HG02938 (cell line): ENCODE measurements around the gene ARHGEF5.

Source experiments
- ATAC-seq: cut with Tn5 transposase; IDR thresholded peaks from one replicate; pipeline ENCODE4 v1.9.1; 2021; ENCODE audit warnings: mild to moderate bottlenecking, moderate library complexity; ENCODE audit not compliant: unreplicated experiment

Gene ARHGEF5

DNA sequence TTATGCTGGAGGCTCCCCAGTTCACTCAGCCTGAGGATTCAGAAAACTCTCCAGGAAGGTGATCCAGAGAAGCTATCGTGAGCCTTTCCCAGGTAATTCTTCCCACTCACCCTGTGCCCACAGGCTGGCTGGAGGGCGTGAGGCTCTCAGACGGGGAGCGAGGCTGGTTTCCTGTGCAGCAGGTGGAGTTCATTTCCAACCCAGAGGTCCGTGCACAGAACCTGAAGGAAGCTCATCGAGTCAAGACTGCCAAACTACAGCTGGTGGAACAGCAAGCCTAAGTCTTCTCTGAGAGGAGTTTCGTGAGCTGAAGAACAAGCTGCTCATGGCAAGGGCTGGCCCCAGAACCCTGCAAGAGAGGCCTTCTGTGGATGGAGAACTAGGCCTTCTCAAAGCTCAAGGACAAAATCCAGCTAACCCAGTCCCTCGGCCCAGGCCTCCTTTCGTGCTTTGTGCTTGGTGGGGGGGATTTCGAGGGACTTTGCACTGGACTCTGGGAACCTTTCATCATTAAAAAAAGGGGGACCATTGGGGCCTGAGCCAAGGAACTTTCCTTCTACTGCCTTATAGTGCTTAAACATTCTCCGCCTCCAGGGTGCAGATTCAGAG lies 24.7 kb downstream of the ARHGEF5 start:
- no peak for ATAC-seq

DNA sequence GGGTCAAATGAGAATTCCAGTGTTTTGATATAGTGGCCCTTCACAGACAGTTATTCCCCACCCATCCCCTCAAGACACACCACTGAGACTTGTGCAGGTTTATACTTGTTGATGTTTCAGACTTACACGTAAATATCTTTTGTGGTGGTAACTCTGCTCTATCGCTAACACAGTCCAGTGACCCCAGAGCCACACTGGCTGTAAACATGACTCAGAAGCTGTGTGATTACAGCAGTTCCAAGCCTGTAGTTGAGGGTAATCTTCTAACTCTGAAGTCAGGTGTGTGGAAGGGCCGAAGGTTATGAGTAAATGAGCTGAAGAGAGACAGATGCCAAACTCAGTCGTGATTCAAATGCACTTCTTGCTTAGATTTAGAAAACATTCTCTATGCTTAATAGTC lies 28.9 kb downstream of the ARHGEF5 start:
- ATAC-seq, result peak; percentile 86

DNA sequence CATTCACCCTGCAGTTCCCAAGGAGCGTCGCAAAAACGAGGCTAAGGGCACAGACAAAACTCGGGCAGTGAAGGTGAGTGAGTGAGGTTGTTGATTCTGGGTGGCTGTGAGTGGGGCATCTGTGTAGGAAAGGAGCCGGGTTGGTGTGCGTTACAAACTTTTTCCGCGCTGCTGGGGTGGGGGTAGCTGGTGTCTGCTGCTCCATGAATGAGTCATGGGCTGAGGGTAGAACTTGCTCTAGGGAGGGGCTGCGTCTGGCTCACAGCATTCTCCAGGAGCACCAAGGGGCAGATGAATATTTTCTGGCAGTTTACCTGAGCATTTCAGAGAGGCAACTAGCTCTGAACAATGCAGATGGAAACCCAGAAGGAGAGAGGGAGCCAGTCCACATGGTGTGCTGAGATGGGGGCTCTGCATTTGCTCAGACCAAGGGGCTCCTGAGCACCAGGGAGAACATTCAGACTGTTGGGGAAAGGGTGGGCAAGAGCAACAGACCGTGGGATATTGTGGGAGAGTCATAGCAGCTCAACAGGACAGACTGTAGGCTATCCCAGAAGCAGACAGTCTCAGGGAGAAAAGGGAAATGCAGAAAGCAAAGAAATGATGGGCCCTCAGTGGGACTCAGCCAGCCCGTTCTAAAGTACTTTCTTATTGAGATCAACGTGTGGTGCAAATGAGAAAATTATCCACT lies 29.5 kb downstream of the ARHGEF5 start:
- no peak for ATAC-seq

DNA sequence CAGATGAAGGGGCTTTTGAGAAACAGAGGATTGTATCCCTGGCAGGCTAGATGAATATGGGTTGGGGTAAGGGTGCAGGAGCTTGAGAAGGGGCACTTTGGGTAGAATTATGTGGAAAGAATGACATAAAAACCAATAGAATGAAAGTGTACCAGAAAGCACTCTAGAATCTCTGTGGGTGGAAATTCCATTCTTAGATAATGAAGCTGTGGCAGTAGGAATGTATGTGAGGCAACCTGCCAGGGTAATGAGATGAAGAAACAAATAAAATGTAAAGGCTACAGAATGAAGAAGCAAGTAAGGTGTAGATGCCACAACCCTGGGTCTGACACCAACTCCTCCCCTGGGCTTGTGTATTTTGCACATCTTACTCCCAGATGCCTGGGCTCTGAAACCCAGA lies 31.5 kb downstream of the ARHGEF5 start:
- no peak for ATAC-seq

DNA sequence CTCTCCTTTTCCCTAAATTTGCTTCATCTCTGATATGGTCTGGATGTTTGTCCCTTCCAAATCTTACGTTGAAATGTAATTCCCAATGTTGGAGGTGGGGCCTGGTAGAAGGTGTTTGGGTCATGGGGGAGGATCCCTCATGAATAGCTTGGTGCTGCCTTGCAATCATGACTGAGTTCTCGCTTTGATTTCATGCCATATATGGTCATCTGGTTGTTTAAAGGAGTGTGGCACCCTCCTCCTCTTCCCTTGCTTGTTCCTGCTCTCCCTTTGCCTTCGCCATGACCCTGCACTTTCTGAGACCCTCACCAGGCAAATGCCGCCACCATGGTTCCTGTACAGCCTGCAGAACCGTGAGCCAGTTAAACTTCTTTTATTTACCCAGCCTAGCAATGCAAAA lies 33.7 kb downstream of the ARHGEF5 start:
- no peak for ATAC-seq

DNA sequence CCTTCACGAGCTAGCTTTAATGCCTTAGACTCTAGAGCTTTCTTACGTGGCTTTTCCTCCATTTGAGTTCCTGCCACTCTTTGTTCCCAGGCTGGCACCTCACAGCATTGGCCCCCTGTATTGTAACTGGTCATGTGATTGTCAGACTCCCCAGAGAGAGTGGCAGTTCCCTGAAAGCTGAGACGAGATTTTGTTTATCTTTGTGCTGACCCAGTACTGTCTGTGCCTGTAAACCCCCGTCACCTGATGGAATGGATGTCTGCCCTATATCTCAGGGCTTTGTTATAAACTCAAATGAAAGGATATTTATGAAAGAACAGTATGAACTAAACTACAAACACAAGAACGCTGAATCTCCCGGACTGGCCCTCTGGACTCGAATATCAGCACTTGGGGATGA lies 35.3 kb downstream of the ARHGEF5 start:
- no peak for ATAC-seq

DNA sequence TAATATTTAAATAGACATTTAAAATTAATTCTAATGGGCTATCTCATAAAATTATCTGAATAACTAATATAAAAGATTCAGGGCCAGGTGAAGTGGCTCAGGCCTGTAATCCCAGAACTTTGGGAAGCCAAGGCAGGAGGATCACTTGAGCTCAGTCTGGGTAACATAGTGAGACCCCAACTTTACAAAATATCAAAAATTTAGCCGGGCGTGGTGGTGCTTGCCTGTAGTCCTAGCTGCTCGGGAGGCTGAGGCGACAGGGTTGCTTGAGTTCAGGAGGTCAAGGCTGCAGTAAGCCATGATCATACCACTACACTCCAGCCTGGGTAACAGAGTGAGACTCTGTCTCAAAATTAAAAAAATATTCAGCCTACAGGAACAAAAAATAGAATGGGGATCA lies 35.8 kb downstream of the ARHGEF5 start:
- no peak for ATAC-seq

DNA sequence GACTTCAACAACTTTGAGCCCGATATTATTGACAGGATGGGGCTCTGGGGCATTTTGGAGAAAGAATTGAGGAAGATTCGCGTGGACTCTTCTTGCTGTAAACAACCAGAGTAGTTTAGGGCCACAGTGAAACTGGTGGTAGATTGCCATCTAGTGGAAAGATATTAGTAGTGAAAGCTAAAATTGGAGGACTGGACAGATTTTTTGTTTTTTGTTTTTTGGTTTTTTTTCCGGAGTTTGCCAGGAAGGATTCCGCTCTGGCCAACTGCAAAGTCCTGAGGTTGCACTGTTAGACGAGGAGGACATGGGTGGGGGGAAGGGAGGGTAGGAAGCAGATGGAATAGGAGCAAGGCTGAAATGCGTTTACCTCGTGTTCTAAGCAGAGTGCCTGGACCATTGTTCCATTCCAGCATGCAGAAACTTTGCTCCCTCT lies 36.6 kb downstream of the ARHGEF5 start:
- peak; percentile 89 for ATAC-seq

DNA sequence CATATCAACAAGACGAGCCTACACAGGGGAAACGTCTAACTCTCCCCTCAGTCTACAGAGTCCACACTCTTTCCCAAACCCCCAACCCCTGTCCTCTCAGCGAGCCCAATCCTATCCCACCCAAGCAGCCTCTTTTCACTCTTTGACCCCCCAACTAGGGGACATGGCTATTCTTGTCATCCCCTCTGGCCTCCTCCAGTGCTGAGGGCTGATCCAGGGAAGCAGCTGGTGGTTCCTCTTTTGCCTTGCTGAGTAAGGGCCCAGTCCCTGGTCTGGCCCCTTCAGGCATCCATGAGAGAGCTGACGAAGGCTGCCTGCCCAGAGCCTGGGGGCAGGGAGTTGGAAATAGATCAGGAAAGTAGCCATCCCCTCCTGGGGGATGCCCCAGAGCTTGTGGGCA lies 41.9 kb downstream of the ARHGEF5 start:
- ATAC-seq, result no peak

DNA sequence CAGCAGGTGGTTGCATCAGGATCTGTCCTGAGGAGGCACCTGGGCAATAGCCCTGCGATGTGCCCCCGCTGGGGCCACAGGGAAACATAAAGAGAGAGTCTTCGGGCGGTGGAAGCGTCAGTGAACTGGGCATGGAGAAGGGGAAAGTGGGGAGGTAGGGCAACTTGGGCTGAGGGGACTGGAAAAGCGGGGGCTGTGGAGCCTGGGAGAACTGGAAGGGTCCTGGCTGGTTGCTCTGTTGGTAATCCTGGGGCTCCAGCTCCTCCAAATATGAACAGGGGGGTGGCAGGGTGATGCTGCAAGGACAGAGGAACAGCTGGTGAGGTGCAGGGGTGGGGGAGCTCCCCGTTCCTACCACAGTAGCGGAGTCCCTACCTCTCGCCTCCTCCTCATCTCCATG lies 43.1 kb downstream of the ARHGEF5 start:
- ATAC-seq, result no peak

DNA sequence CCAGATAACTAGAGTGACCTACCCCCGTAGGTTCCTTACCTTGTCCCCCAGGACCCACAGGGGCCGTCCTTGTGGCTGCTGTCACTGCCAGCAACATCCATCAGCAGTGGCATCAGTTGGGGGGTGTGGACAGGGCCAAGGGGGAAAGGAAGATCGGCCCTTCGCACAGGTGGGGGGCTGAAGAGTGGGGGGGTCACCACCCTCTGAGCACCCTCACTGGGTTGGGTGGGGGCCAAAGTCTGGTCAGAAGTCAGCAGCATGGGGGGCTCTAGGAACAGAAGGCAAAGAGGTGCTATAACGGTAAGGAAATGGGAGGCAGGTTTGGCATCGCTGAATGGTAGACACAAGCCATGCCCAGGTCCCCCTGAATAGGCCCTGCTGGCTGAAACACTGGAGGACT lies 43.7 kb downstream of the ARHGEF5 start:
- ATAC-seq, result no peak

DNA sequence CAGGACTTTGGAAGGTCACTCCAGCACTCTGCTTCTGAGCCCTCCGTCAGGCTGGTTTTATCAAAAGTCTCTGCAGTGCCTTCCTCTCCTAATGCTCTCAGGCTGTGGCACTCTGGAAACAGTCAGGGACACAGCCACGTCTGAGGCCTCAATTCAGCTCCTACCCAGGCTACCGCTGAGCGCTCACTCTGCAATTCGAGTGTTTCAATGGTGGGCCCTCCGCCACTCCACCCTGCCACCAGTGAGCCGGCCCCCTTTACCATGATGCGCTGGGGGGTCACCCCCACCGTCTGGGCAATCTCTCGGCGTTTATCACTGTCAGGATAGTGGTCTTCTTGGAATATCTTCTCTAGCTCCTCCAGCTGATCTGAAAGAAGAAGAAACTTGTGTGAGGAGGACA lies 44.7 kb downstream of the ARHGEF5 start:
- no peak for ATAC-seq

DNA sequence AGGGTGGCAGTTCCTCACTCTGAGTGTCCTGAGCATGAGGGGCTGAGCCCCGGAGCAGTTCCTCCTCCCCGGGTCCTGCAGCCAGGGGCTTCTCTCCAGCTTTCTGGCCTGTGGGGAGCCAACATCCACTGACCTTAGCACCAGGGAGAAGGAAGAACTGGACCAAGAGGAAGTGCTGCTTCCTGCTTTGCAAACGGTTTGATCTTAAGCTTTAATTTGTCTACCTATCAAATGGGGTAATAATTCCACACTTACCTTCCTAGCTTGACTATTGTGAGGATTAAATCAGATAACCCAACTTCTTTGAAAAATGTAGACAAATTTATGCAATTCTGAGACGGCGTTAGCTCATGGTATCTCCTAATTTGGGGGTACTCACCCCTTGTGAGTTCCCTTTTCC lies 46.3 kb downstream of the ARHGEF5 start:
- ATAC-seq, result no peak

DNA sequence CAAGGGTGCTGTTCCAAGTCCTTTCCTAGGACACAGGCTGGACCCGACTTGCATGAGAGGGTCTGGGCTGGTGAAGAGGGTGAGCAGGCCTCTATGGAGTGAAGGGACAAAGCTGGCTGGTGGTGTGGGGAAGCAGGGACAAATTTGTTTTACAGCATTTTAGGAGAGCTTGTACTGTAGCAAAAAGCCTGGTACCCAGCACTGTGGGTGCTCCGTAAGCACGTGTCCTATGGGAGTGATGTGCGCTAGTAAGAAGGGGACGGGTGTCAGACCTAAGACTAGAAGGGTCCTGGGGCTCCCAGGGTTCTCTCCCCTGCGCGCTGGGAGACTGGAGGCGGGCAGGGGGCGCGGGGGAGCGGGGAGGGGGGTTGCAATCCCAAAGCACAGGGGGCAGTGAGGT lies 47.9 kb downstream of the ARHGEF5 start:
- no peak for ATAC-seq

DNA sequence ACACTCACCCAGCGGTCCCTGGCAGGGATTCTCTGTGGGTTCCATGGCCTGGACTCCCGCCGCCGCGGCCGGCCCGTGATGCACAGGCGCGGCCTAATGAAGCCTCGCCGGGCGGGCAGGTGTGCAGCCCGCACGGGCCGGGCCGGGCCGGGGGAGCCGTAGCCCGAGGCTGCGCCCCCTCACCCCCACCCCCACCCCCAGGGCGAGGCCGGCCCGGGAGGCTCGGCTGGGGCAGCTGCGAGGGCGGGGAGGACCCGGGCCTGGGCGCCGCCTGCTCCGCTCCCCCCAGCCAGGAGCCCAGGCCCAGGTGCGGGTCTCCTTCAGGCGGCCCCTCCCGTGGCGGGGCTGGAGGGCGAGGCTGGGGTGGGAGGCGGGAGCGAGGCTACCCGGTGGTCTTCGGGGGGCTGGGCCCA lies 48.5 kb downstream of the ARHGEF5 start, which contains the start of gene NOBOX:
Gene NOBOX (minus strand): TSS at position 45 of the 413 bp plus-strand sequence.
- ATAC-seq, result no peak

DNA sequence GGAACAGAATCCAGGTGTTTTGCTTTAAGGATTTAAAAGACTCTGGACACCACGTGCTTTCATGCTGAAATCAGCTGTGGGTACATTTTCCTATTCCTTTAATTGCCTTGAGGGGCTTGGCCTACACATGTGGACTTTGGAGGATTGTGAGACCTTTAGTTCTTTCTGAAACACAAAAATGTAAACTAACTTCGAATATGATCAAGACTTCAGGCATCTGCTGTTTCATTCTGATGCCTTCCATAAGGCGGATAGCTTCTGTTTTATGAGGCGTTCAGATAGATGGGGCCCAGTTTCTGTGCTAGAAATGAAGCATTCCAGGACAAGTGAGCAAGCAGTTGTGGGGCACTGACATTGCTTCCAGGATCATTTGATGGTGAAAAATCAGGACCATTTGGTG lies 49.7 kb downstream of the ARHGEF5 start:
- ATAC-seq, result no peak

DNA sequence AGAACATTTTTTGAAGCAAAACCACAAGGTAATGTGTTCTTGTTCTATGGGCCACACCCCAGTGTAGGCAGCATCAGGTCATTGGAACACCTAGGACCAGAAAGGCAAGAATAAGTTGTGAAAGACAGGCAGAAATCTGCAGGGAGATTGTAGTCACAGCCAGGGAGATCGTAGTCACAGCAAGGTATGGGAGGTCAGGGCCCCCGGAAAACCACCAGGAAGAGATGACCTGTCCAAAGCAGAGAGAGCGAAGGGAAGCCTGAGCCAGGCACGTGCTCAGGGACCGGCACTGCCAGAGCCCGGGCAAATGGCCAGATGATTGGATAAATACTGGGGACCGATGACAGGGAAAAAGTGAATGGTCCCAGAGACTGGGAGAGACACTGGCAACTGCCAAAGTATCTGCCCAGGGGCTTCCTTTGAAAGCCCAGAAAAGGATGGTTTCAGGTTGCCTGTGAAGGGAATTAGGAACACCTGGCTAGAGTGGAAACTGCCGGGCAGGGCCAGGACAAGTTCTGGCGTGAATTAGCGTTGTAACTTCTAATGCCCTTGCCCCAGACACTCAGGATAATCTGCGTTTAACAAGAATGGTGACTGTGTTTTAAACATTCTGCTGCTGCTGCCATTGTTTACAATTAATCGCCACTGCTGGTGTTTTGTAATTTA lies 52.2 kb downstream of the ARHGEF5 start:
- no peak for ATAC-seq

DNA sequence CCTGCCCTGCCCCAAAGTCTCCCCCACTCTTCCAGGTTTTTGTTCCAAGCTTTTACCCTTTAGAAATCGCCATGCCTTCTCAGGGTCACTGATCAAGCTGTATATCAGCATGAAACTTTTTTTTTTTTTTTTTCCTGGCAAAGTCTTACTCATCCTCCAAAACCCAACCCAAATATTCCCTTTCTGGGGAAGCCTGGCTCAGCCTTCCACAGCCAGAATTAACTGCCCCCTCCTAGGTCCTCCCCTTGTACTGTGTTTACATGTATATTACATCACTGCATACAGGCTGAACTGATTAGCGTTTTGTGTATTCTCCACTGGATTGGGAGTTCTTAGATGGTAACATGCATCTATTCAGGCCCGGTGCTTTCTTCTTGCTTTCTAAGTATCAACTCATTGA lies 52.9 kb downstream of the ARHGEF5 start:
- no peak for ATAC-seq

DNA sequence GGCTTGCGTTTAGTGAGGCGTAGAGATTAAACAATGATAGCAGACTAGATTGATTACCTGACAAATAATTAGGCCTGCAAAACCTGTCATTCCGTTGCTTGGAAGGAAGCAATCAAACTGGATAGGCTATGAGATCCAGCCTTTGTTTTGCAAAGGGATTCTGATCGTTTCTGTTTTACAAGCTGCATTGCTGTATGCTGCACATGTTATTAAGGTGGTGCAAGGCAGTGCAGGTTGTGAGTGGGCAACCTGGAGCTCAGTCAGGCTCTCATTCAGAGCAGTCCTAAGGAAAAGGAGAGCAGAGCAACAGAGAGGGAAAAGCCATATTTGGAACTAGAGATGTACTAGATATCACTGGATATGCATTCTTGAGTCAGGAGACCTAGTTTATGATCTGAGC lies 55.2 kb downstream of the ARHGEF5 start:
- no peak for ATAC-seq

DNA sequence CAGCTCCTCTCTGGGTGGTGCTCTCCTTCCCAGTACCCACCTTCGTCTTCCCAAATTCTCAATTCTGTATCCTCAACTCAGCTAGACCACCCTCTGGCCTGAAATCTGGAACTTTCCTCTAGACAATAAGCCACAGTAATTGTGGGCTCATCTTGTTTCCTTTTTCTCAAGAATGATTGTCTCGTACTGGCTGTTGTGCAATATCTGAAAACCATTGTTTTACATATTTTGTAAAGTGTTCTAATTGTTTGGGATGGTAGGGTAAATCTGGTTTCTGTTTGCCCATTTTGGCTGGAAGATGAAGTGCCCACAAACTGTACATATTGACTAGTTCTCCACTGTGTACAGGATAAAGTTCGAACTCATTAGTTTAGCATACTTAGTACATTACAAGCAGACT lies 59.6 kb downstream of the ARHGEF5 start:
- ATAC-seq, result no peak

DNA sequence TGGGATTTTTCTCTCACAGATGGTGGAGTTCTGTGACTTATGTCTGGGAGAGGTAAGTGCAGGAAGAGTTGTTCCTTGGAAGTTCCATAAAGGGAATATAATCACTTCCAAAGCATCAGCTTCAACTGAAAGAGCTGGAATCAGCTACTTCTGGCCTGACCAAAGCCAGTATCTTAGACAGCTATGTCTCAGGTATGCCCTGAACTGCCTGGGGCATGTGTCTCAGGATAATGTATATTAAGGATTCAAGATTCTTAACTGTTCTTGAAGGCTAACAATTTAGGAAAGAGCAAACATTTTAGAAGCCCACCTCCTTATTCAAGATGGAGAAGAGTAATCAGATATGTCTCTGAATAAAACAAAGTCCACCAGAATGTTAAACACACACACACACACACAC lies 60.7 kb downstream of the ARHGEF5 start:
- ATAC-seq, result no peak

DNA sequence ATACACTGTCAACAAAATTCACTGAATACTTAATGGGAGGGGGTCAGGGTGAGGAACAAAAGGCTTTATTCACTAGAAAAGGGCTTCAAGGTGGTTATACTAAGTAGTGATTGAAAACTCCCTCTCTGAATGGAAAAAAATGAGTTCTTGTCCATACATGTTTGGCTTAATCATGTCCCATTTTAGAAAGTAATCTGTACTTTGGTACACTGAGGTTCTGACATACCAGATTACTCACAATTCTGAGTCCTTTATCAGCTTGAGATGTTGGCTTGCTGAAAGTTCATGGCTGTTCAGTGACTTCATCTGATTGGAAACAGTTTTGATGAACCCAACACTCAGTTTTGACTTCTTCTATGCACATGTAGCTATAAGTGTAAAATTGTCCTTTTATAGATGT lies 61.1 kb downstream of the ARHGEF5 start:
- no peak for ATAC-seq
